Peyer's patch (tissue), 4 donors: ENCODE measurements around the gene TOPBP1.

Experiments
- CTCF ChIP-seq, 6 experiments: fragments of 450-650 bp in 4 of 6; fragments of 200-600 bp in 2 of 6; sonication (generic) in 1 of 6; IDR thresholded peaks; one replicate each; pipeline ENCODE4 v1.5.1; 2017 to 2019; ENCODE audit warnings: antibody characterized with exemption in 6 of 6, mild to moderate bottlenecking in 3 of 6, moderate library complexity in 1 of 6
- POLR2A ChIP-seq, 2 donors: fragments of 450-650 bp; IDR thresholded peaks; one replicate each; pipeline ENCODE4 v1.5.1; 2017; ENCODE audit warnings: antibody characterized with exemption in 2 of 2, mild to moderate bottlenecking in 2 of 2, moderate library complexity in 2 of 2

GRCh38 chr3:133611534-133611933, 50.2 kb downstream of the TOPBP1 start:
- no peak for TF ChIP-seq POLR2A (IDR thresholded peaks at IDR 0.05)
- TF ChIP-seq CTCF (IDR thresholded peaks at IDR 0.05), result no peak
